Measurements from ENCODE around the gene CARNS1.
A peak's percentile ranks its signal among the peaks of the same experiment; 100 is the strongest.
"Not testable (repeated sequence)": the region's sequence is repeated elsewhere in the genome, so short reads cannot be mapped to it uniquely, and the experiment has no call there.

CARNS1 gene

DNA sequence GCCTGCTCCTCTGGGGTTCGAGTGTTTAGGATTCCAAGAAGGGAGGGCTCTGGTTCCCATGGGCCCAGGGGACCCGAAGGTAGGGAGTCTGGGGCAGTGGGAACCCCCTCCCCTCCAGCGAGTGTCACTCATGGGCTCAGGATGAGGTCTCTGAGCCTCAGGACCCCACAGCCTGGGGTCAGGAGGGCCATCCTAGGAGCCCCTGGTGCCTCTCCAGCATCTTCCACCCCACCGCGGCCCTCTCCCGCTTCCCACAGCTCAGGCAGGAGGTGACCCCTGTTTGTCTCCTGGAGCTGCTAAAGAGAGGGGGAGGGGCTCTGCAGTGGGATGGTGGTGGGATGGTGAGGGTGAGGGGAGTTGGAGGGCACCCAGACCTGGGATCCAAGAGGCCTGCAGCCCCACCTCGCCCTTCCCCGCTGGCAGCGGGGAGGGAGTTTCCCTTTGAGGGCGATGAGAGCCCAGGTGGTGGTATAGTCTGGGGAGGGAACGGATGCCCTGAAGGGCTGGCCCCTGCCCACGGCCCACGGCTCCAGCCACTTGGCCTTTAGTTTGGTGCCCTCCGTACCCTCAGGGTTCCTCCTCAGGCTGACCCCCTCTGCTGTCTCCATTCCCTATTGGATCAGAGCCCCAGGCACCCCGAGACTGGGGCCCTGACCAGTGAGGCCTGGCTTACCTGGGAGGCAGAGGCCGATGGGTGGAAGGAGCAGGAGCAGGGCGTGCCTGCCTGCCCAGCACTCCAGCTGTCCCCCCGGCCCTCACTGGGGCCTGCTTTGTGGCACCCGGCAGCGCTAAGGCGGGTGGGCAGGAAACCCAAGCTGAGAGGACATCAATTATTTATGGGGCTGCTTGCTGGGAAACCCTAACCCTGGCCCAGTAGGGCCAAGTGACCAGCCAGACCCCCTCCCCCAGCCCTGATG is 38.6 kb downstream of the CARNS1 start:
- Mint-ChIP-seq H3K27ac (no peak overlapping the region), H3K27me3 (no peaks in the 10 kb centered on the region), H3K36me3 (no peaks in the 10 kb centered on the region), H3K4me3 (no peak overlapping the region), H3K9me3 (no peaks in the 10 kb centered on the region), H3K4me1 (peaks cover 29% of the 10 kb centered on the region)
- no peak for DNase-seq (ENCODE audit: low spot score in 2 of 2)
- ATAC-seq (ENCODE audit: low read depth): no peak

DNA sequence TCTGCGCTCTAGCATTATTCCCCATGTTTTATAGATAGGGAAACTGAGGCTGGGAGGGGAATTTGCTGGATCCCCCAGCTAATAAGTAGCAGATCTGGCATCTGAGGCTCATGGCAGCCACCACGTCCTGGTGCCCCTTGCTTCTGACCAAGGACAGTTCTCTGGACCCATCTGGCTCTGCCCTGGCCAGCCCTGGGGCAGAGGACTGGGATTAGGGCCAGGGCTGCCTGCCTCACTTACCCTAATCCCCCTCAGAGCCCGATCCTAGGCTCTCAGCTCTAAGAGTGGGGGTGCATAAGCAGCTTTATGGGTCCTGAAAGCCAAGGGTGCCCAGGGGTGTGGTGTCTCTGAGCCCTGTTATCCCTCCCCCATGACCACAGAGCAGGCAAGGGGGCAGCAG is 39.6 kb downstream of the CARNS1 start, which contains the start of gene CABP4:
CABP4 (plus strand) TSS at position 301 of the 400 bp plus-strand sequence; CDS start at position 371, 70 bp downstream.
- Mint-ChIP-seq H3K4me3 (no peak within 1 kb of the TSS), H3K9me3 (no peaks in the 10 kb centered on the region), H3K36me3 (no peaks in the 10 kb centered on the region), H3K27me3 (no peaks in the 10 kb centered on the region), H3K4me1 (peaks cover 28% of the 10 kb centered on the region), H3K27ac (no peak within 1 kb of the TSS)
- ATAC-seq (ENCODE audit: low read depth): no peak
- DNase-seq (ENCODE audit: low spot score in 2 of 2): no peak

GRCh38 chr11:67456068-67456705 is 40.7 kb downstream of the CARNS1 start:
- ATAC-seq (ENCODE audit: low read depth) (no peak), DNase-seq (ENCODE audit: low spot score in 2 of 2) (no peak)
- Mint-ChIP-seq H3K36me3 (no peaks in the 10 kb centered on the region), H3K27me3 (no peaks in the 10 kb centered on the region), H3K27ac (no peak overlapping the region), H3K4me3 (no peak overlapping the region), H3K9me3 (no peaks in the 10 kb centered on the region), H3K4me1 (peaks cover 34% of the 10 kb centered on the region)

- DNase-seq (ENCODE audit: low spot score in 2 of 2) (no peak), ATAC-seq (ENCODE audit: low read depth) (no peak)
- Mint-ChIP-seq H3K9me3 (no peaks in the 10 kb centered on the region), H3K4me3 (peak overlapping the region; percentile 44), H3K4me1 (peaks cover 31% of the 10 kb centered on the region), H3K27ac (peak overlapping the region; percentile 14), H3K27me3 (no peaks in the 10 kb centered on the region), H3K36me3 (no peaks in the 10 kb centered on the region)
These were observed 42.0 kb downstream of the CARNS1 start for GRCh38 chr11:67457453-67457852.

DNA sequence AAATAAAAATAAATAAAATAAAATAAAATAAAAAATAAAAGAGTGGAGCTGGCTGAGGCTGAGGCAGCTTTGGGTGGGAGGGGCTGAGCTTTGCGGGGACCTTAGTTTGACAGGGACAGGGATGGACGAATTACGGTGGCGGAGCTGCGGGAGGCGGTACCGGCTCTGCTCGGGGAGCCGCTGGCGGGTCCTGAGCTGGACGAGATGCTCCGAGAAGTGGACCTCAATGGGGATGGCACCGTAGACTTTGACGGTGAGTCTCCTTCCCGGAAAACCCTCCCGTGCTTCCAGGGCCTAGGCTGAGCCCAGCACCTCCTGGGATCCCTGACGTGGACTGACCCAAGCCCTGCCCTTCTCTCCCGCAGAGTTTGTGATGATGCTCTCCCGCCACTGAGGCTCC is 42.8 kb downstream of the CARNS1 start:
- Mint-ChIP-seq H3K4me3 (no peak overlapping the region), H3K27me3 (no peaks in the 10 kb centered on the region), H3K36me3 (no peaks in the 10 kb centered on the region), H3K9me3 (no peaks in the 10 kb centered on the region), H3K4me1 (peaks cover 33% of the 10 kb centered on the region), H3K27ac (peak overlapping the region; percentile 81)
- ATAC-seq (ENCODE audit: low read depth) (no peak), DNase-seq (ENCODE audit: low spot score in 2 of 2) (no peak)

- ATAC-seq (ENCODE audit: low read depth): no peak
These were observed 47.7 kb downstream of the CARNS1 start for GRCh38 chr11:67463186-67463585.

DNA sequence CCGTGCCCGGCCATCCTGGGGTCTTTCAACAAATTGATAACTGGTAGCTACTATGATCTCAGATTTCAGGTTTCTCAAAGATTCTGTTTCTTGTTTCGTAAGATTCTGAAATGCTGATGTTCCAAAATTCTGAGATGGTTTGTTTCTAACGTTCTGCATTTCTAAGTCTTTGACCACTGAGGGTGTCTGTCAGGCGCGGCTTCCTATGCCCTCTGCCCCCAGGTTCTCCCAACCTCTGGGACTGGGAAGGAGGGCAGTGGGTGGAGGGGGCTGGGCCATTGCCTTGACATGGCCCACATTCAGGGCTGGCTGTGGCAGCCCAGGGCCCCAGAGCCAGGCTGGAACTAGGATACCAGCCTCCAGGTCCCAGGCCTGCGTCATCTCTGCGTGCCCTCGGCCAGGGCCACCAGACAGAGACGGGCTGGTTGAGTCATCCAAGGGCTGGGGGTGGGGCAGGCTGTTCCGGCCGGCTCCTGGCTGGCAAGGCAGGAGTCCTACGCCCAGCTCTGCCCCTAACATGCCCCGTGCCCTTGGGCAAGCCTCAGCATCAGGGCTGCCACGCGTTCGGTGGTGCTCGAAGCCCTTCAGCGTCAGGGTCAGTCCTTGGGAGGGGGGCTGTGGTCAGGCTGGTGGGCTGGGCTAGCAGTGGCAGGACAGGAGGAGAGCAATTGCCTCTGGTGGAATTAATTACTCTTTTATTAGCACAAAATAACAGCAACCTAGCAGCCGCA is 48.4 kb downstream of the CARNS1 start:
- H3K27me3 Mint-ChIP-seq: no peaks in the 10 kb centered on the region
- DNase-seq (ENCODE audit: low spot score in 2 of 2): no peak
- ATAC-seq (ENCODE audit: low read depth): no peak
- peaks cover 5% of the 10 kb centered on the region for H3K36me3 Mint-ChIP-seq
- H3K4me1 Mint-ChIP-seq: peaks cover 36% of the 10 kb centered on the region
- H3K4me3 Mint-ChIP-seq: peak overlapping the region; percentile 91
- no peaks in the 10 kb centered on the region for H3K9me3 Mint-ChIP-seq
- peak overlapping the region; percentile 95 for H3K27ac Mint-ChIP-seq

More at GRCh38 chr11:67463186-67463585, 47.7 kb downstream of the CARNS1 start:
- Mint-ChIP-seq H3K36me3 (peaks cover 5% of the 10 kb centered on the region), H3K27ac (no peak overlapping the region), H3K9me3 (no peaks in the 10 kb centered on the region), H3K27me3 (no peaks in the 10 kb centered on the region), H3K4me1 (peaks cover 36% of the 10 kb centered on the region), H3K4me3 (no peak overlapping the region)
- DNase-seq (ENCODE audit: low spot score in 2 of 2): no peak

DNA sequence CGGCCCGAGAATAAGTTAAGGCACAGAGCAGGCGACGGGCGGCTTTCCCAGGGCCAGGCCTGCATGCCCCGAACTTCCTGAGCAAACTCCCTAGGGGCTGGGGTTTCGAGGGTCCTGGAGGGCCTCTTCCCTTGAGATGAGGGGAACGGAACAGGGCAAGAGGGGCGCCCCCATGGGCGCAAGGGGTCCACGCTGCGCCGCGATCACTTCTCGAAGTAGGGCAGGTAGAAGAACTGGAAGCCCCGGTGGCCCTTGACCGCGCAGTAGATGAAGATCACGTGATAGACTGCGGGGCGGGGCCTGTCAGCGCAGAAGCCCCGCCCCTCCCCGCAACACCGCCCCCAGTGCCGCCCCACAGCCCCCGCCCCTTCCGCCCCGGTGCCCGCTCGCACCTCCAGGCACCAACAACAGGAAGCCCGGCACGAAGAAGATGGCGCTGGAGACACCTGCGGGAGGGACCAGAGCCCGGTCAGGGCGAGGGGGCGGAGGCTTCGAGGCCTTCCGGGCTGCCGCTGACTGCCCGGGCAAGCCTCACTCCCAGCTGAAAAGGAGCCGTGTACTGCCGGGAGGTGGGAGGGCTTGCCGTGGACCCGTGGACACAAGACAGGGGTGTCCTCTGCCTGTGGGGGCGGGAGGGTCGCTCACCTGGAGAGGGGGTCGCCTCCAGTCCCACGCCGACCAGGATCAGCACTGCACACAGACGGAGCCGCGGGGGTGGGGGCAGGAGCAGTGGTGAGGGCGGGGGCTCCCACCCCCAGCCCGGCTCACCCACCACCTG is 49.1 kb downstream of the CARNS1 start:
- H3K4me3 Mint-ChIP-seq: peak overlapping the region; percentile 91
- ATAC-seq (ENCODE audit: low read depth) (peak; percentile 67), DNase-seq (ENCODE audit: low spot score in 2 of 2) (peak; percentile 81 to 88)
- H3K36me3 Mint-ChIP-seq: peaks cover 5% of the 10 kb centered on the region
- peak overlapping the region; percentile 95 for H3K27ac Mint-ChIP-seq
- peaks cover 32% of the 10 kb centered on the region for H3K4me1 Mint-ChIP-seq
- no peaks in the 10 kb centered on the region for H3K9me3 Mint-ChIP-seq
- no peaks in the 10 kb centered on the region for H3K27me3 Mint-ChIP-seq

- Mint-ChIP-seq H3K27ac (peak overlapping the region; percentile 95), H3K4me1 (peaks cover 27% of the 10 kb centered on the region), H3K27me3 (no peaks in the 10 kb centered on the region), H3K36me3 (peaks cover 5% of the 10 kb centered on the region), H3K9me3 (no peaks in the 10 kb centered on the region), H3K4me3 (peak overlapping the region; percentile 91)
- ATAC-seq (ENCODE audit: low read depth) (no peak), DNase-seq (ENCODE audit: low spot score in 2 of 2) (no peak)
These were observed 49.7 kb downstream of the CARNS1 start for GRCh38 chr11:67465189-67465510.

DNA sequence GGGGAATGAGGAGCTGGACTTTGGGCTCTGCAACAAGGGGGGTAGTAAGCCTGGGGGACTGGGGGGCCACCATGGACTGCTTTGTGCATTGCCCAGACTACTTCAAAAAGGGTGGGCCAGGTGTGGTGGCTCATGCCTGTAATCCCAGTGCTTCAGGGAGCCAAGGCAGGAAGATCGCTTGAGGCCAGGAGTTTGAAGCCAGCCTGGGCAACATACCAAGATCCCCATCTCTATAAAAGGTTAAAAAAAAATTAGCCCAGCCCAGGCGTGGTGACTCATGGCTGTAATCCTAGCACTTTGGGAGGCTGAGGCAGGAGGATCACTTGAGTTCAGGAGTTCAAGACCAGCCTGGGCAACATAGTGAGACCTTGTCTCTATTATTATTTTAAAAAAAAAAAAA is 50.1 kb downstream of the CARNS1 start:
- peak overlapping the region; percentile 91 for H3K4me3 Mint-ChIP-seq
- H3K4me1 Mint-ChIP-seq: peaks cover 25% of the 10 kb centered on the region
- not testable (repeated sequence) for ATAC-seq (ENCODE audit: low read depth)

DNA sequence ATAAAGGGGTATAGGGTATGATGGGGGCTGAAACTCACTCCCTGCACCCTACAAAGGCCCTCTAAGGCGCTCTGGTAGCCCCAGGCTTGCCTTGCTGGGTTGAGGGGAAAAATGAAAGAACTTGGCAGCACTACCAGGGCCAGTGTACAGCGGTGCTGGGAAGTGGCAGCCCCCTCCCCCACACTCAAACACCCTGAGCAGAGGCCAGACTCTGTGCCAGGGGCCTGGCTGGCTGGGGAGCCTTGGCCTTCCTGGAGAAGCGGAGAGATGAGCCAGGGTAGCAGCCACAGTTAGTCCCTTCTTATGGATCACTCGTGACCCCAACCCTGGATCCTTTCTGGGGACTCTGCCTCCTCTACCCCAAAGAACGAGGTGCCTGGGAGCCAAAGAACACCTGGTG is 50.9 kb downstream of the CARNS1 start:
- peaks cover 23% of the 10 kb centered on the region for H3K4me1 Mint-ChIP-seq
- no peaks in the 10 kb centered on the region for H3K9me3 Mint-ChIP-seq
- H3K36me3 Mint-ChIP-seq: peaks cover 5% of the 10 kb centered on the region
- DNase-seq (ENCODE audit: low spot score in 2 of 2) (no peak), ATAC-seq (ENCODE audit: low read depth) (no peak)
- H3K27me3 Mint-ChIP-seq: no peaks in the 10 kb centered on the region
- H3K4me3 Mint-ChIP-seq: peak overlapping the region; percentile 90
- peak overlapping the region; percentile 35 for H3K27ac Mint-ChIP-seq

More for the DNA sequence above, 50.1 kb downstream of the CARNS1 start:
- H3K36me3 Mint-ChIP-seq; H3K9me3 Mint-ChIP-seq; DNase-seq (ENCODE audit: low spot score in 2 of 2); H3K27me3 Mint-ChIP-seq: not testable (repeated sequence)
- H3K27ac Mint-ChIP-seq: peak overlapping the region; percentile 95

DNA sequence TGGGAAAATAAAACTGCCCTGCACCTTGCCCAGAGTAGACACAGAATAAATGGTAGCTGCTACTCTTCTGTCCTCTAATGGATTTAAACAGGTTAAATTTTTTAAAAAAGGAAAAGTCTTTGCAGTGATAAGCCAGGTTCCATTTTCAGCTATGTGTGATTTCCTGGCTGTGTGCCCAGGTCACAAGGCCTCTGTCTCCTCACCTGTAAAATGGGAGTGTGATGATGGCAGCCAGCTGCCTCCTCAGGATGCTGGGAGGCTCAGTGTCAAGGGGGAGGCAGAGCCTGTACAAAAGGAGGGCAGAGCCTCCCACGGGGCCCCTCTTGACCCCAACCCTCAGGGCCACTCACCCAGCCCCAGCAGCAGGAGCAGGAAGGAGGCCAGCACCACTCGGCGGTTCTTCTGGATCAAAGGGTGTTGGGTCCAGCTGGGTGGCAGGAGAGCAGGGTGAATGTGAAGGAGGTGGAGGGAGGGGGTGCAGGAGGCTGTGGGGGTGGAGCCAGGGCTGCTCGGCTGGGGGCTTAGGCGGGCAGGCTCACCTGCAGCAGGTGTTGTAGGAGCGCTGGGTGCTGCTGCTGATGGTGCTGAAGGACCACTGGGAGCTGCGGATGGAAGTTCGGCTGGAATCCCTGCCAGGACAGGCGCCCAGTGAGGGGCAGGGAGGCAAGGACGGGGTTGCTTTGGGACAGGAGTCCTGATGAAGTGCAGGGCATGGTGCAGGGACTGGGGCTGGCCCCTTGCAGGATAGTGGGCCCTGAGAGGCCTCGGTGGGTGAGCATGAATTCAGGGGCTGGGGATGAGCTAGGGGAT is 51.7 kb downstream of the CARNS1 start:
- DNase-seq (ENCODE audit: low spot score in 2 of 2): no peak
- Mint-ChIP-seq H3K9me3 (no peaks in the 10 kb centered on the region), H3K4me1 (peaks cover 30% of the 10 kb centered on the region), H3K4me3 (peak overlapping the region; percentile 90), H3K36me3 (peaks cover 5% of the 10 kb centered on the region), H3K27ac (peak overlapping the region; percentile 76), H3K27me3 (no peaks in the 10 kb centered on the region)
- no peak for ATAC-seq (ENCODE audit: low read depth)

- H3K27me3 Mint-ChIP-seq: no peaks in the 10 kb centered on the region
- peaks cover 5% of the 10 kb centered on the region for H3K36me3 Mint-ChIP-seq
- H3K4me3 Mint-ChIP-seq: peak overlapping the region; percentile 90
- peaks cover 27% of the 10 kb centered on the region for H3K4me1 Mint-ChIP-seq
- DNase-seq (ENCODE audit: low spot score in 2 of 2) (no peak), ATAC-seq (ENCODE audit: low read depth) (no peak)
- H3K9me3 Mint-ChIP-seq: no peaks in the 10 kb centered on the region
- H3K27ac Mint-ChIP-seq: peak overlapping the region; percentile 79
These were observed 52.6 kb downstream of the CARNS1 start for GRCh38 chr11:67468056-67468455.

Data from memory B cell (primary cell).